Stromal cell of bone marrow (primary cell): ENCODE results near the gene PDE8B.

Experiments used
- DNase-seq: peaks from one replicate; pipeline ENCODE4 v3.0.0-alpha.2; 2012; ENCODE audit warnings: low read depth

Gene PDE8B

GRCh38 chr5:77232574-77233358 lies 22.3 kb downstream of the PDE8B start:
- DNase-seq: peak; percentile 51

GRCh38 chr5:77235846-77236721 lies 25.6 kb downstream of the PDE8B start:
- no peak for DNase-seq

- no peak for DNase-seq
Observed at GRCh38 chr5:77239126-77239741, 28.8 kb downstream of the PDE8B start.

GRCh38 chr5:77241444-77241843 lies 31.0 kb downstream of the PDE8B start:
- DNase-seq: no peak

GRCh38 chr5:77249475-77249874 lies 39.0 kb downstream of the PDE8B start:
- DNase-seq: no peak

GRCh38 chr5:77250021-77250420 lies 39.5 kb downstream of the PDE8B start:
- no peak for DNase-seq

GRCh38 chr5:77251921-77252320 lies 41.4 kb downstream of the PDE8B start:
- no peak for DNase-seq

- DNase-seq: no peak
Observed at GRCh38 chr5:77255617-77256016, 45.1 kb downstream of the PDE8B start.

GRCh38 chr5:77256406-77256805 lies 45.9 kb downstream of the PDE8B start:
- no peak for DNase-seq

- DNase-seq: no peak
Observed at GRCh38 chr5:77258652-77259051, 48.2 kb downstream of the PDE8B start.

- no peak for DNase-seq
Observed at GRCh38 chr5:77259476-77259875, 49.0 kb downstream of the PDE8B start.

- no peak for DNase-seq
Observed at GRCh38 chr5:77262697-77263096, 52.2 kb downstream of the PDE8B start.

GRCh38 chr5:77266291-77266690 lies 55.8 kb downstream of the PDE8B start:
- no peak for DNase-seq

- no peak for DNase-seq
Observed at GRCh38 chr5:77267496-77267895, 57.0 kb downstream of the PDE8B start.

GRCh38 chr5:77272206-77272605 lies 61.7 kb downstream of the PDE8B start:
- no peak for DNase-seq

- no peak for DNase-seq
Observed at GRCh38 chr5:77277759-77278158, 67.3 kb downstream of the PDE8B start.

- no peak for DNase-seq
Observed at GRCh38 chr5:77280036-77280435, 69.6 kb downstream of the PDE8B start.

- no peak for DNase-seq
Observed at GRCh38 chr5:77281969-77282336, 71.5 kb downstream of the PDE8B start.

- no peak for DNase-seq
Observed at GRCh38 chr5:77282337-77283027, 72.0 kb downstream of the PDE8B start.

GRCh38 chr5:77285251-77285841 lies 74.9 kb downstream of the PDE8B start:
- DNase-seq: no peak

GRCh38 chr5:77292026-77292757 lies 81.7 kb downstream of the PDE8B start:
- DNase-seq: no peak
